Large intestine (tissue), 3 donors: ENCODE measurements around the gene OR6N1. TPM values are rescaled to one million over a fixed set of nuclear protein-coding genes. Genes with fewer than 3 reads are reported as not detected.

Source experiments
- DNase-seq, 2 donors: peaks; one replicate each; pipeline versions ENCODE4 v3.0.0 to v3.0.0-alpha.2; 2013
- H3K27ac ChIP-seq: one replicate; pipeline ENCODE4 v1.5.1; 2013; ENCODE audit warnings: low read length
- H3K27me3 ChIP-seq: 2 replicates; pipeline ENCODE4 v1.6.1; 2013; ENCODE audit warnings: low read length; ENCODE audit not compliant: control insufficient read depth, insufficient read depth
- H3K36me3 ChIP-seq: 2 replicates; pipeline ENCODE4 v1.6.1; 2013; ENCODE audit warnings: low read length; ENCODE audit not compliant: control insufficient read depth, insufficient read depth
- H3K4me1 ChIP-seq: one replicate; pipeline ENCODE4 v1.6.1; 2013; ENCODE audit warnings: low read length; ENCODE audit not compliant: control insufficient read depth, insufficient read depth
- H3K4me3 ChIP-seq: one replicate; pipeline ENCODE4 v1.5.1; 2013; ENCODE audit warnings: low read length
- H3K9me3 ChIP-seq: one replicate; pipeline ENCODE4 v1.6.1; 2013; ENCODE audit warnings: mild to moderate bottlenecking, low read depth, low read length, moderate library complexity; ENCODE audit not compliant: control insufficient read depth
- WGBS: methylation state at CpG from one replicate; pipeline ENCODE4 v1.1.5; 2013; ENCODE audit warnings: low lambda C conversion rate; ENCODE audit not compliant: insufficient coverage; 5-methylcytosine and 5-hydroxymethylcytosine counted together
- polyA plus RNA-seq: library from polyadenylated mRNA; unstranded; fragments of 120-200 nt; gene quantifications from one replicate; pipeline ENCODE4 v1.2.1, GENCODE V29; 2013

The OR6N1 gene
- polyA plus RNA-seq, 1 donor = not detected

DNA sequence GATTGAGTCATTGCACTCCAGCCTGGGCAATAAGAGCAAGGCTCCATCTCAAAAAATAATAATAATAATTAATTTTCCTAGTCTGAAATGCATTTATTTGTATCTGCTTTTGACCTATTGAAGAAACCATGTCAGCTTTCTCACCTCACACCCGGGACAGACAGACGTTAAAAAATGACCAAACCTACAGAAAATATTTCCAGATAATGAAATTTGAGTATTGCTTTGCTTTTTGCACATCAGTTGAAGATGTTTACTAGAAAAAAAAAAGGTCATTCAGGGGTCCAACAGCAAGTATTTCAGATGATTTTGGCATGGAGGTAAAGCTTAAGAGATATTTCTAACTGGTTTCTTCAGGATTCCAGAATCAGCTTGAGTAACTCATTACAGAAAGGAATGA lies 17.6 kb downstream of the OR6N1 start, which contains the start of gene OR6K6:
TSS of gene OR6K6 (plus strand) at position 301 of the 400 bp plus-strand sequence. CDS start 168 bp downstream, outside the sequence.
- no peak within 1 kb of the TSS for H3K4me3 ChIP-seq
- DNase-seq = no peak
- no peaks in the 10 kb centered on the region for H3K9me3 ChIP-seq
- no CpG with 5 or more reads among the region's 2 CpGs for WGBS
- no peaks in the 10 kb centered on the region for H3K4me1 ChIP-seq
- no peak within 1 kb of the TSS for H3K27ac ChIP-seq
- H3K27me3 ChIP-seq = no peaks in the 10 kb centered on the region
- H3K36me3 ChIP-seq = no peaks in the 10 kb centered on the region

DNA sequence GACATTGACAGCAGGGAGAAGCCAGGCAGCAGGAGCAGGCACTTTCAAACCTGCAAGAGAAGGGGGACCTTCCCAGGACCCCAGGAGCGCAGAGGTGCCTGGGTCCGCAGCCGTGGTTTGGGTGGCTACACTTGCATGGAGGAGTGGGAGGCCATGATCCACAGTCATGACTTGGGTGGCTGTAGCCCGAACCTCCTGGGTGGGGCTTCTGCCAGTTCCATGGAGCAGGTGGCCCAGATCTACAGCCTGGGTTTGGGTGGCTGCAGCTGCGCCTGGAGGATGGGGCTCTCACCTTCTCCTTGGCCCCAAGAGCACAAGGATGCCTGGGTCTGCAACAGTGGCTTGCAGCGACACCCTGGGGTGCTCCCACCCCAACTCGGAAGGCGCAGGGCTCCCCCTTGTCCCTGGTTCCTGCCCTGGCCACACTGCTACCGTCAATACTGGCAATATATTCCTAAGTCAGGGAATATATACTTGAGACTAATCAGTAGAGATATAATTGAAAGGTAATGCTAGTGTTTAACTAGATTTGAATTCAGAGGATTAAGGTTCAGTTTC lies 19.8 kb downstream of the OR6N1 start:
- Histone ChIP-seq H3K4me3 (no peak overlapping the region), H3K9me3 (no peaks in the 10 kb centered on the region)
- WGBS = no CpG with 5 or more reads among the region's 9 CpGs

DNA sequence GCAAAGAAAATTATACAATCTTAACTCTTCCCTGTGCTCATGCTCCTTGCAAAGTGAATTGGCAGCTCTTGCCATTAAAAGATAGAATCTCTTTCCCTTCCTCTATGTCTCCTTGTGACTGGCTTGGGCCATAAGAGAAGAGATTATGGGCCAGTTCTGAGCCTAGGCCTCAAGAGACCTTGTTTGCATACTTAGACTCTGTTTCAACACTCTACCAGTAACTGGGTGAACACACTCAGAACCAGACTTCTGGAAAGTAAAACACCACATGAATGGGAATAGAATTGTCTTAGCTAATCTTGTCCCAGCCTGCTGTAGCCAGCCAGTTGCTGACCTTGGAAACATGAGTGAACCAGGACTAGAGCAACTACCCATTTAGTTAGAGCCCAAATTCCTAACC lies 36.1 kb downstream of the OR6N1 start:
- Histone ChIP-seq H3K4me3 (no peak overlapping the region), H3K36me3 (no peaks in the 10 kb centered on the region), H3K9me3 (no peaks in the 10 kb centered on the region), H3K27me3 (no peaks in the 10 kb centered on the region), H3K4me1 (no peaks in the 10 kb centered on the region), H3K27ac (no peak overlapping the region)
- DNase-seq = no peak

More for the DNA sequence above, 19.8 kb downstream of the OR6N1 start:
- H3K4me1 ChIP-seq = no peaks in the 10 kb centered on the region
- no peaks in the 10 kb centered on the region for H3K36me3 ChIP-seq
- no peak overlapping the region for H3K27ac ChIP-seq
- no peak for DNase-seq
- no peaks in the 10 kb centered on the region for H3K27me3 ChIP-seq

DNA sequence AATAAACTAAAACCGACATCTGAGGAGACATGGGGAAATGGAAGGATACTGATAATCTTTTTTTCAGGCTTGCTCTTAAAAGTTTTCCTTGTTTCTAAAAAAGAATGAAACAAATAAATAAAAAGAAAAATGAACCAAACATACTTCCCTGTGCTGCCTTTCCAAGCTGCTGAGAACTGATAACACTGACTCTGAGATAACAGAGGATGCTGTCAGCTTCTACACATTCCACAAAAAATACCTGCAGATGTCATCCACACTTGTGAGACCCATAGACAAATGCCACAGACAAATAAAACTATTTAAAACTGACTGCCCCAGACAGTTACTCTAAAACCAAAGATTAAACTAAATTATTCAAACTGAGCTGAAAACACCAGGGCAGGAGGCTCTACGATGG lies 39.5 kb downstream of the OR6N1 start:
- Histone ChIP-seq H3K27me3 (no peaks in the 10 kb centered on the region), H3K27ac (no peak overlapping the region), H3K36me3 (no peaks in the 10 kb centered on the region), H3K9me3 (no peaks in the 10 kb centered on the region), H3K4me3 (no peak overlapping the region), H3K4me1 (no peaks in the 10 kb centered on the region)
- WGBS = 60% methylated on average over 1 of the region's 2 CpGs
- no peak for DNase-seq

DNA sequence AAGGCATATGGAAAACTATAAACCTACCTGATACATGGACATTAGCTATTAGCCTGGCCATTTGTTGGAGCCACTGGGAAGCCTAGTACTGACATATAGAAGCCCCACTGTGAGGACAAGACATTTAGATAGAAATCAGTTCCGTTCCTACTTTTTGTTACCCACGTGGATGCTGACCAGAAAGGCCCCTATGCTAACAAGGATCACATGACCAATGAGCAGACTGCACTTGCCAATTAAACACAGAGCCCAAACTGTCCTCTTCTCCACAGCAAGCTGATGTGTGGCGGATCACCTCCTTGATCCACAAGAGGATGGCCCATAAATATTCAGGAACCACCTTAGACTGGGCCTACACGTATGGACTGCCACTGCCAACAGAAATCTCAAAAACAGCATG lies 40.3 kb downstream of the OR6N1 start:
- no peak for DNase-seq
- Histone ChIP-seq H3K36me3 (no peaks in the 10 kb centered on the region), H3K4me3 (no peak overlapping the region), H3K9me3 (no peaks in the 10 kb centered on the region), H3K4me1 (no peaks in the 10 kb centered on the region), H3K27ac (no peak overlapping the region), H3K27me3 (no peaks in the 10 kb centered on the region)
- WGBS = no CpG with 5 or more reads among the region's 4 CpGs

DNA sequence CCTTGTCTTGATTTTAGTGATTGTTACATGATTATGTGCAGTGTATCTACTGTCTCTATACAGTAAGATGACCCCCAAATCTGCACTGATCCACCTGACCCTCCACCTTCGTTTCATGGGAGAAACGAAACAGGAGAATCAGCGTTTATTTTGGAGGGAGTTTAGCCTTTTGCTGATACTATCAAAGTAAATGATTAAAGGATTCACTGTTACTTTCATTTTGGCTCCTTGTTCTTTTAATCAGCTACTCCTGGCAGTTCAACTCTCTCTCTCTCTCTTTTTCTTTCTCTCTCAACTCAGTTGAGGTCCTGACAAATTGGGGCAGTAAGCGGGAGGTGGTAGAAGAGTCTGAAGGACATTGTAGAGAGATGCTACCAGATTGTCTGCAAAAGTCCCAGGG lies 41.5 kb downstream of the OR6N1 start:
- 27% methylated on average over 3 of the region's 4 CpGs for WGBS
- Histone ChIP-seq H3K4me1 (no peaks in the 10 kb centered on the region), H3K27me3 (no peaks in the 10 kb centered on the region), H3K27ac (no peak overlapping the region), H3K4me3 (no peak overlapping the region), H3K36me3 (no peaks in the 10 kb centered on the region), H3K9me3 (no peaks in the 10 kb centered on the region)
- no peak for DNase-seq

DNA sequence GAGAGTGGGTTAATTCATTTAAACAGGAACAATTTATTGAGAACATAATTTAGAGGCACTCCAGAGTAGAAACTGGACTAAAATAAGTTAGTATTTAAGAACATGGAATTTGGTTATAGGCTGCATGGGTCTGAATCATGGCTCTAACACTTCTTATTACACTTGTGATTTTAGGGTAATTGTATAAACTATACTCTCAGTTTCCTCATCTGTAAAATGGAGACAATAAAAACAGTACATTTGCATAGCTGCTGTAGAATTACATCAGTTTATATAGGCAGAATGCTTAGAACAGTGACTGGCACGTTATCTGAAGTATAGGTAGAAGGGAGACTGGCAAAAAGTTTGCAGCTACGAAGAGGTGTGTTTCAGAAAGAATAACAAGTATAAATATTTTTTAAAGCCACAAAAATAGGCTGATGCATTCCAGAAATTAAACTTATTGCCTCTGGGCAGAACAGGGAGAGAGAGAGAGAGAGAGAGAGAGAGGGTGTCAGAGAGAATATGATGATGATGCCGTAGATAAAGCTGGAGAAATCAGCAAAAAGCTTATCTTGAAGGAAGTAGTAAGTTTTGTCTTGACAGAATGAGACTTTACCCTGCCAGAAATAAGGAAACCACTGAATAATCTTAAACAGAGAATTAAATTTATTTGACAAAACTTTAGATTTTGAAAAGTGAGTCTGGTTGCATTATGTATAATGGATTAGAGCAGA lies 43.3 kb downstream of the OR6N1 start:
- no peak for DNase-seq
- no CpG with 5 or more reads among the region's 3 CpGs for WGBS
- Histone ChIP-seq H3K36me3 (no peaks in the 10 kb centered on the region), H3K4me1 (no peaks in the 10 kb centered on the region), H3K4me3 (no peak overlapping the region), H3K27me3 (no peaks in the 10 kb centered on the region), H3K9me3 (no peaks in the 10 kb centered on the region), H3K27ac (no peak overlapping the region)

DNA sequence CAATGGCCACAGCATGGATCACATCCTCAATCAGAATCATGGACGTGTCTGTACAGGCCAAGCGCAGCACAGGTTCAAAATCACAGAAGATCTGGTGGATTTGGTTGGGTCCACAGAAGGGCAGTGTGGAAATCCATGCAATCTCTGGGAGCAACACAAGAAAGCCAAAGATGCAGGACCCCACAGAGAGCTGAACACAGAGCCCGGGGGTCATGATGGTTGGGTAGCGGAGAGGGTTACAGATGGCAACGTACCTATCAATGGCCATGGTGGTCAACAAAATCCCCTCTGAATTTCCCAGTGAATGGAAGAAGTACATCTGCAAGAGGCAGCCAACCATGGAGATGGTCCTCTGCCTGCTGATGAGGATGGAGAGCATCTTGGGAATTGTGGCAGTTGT lies 47.6 kb downstream of the OR6N1 start:
- no peak overlapping the region for H3K4me3 ChIP-seq
- WGBS = no CpG with 5 or more reads among the region's 5 CpGs
- H3K4me1 ChIP-seq = no peaks in the 10 kb centered on the region
- no peak for DNase-seq
- no peaks in the 10 kb centered on the region for H3K27me3 ChIP-seq
- H3K27ac ChIP-seq = no peak overlapping the region
- no peaks in the 10 kb centered on the region for H3K36me3 ChIP-seq
- H3K9me3 ChIP-seq = no peaks in the 10 kb centered on the region

DNA sequence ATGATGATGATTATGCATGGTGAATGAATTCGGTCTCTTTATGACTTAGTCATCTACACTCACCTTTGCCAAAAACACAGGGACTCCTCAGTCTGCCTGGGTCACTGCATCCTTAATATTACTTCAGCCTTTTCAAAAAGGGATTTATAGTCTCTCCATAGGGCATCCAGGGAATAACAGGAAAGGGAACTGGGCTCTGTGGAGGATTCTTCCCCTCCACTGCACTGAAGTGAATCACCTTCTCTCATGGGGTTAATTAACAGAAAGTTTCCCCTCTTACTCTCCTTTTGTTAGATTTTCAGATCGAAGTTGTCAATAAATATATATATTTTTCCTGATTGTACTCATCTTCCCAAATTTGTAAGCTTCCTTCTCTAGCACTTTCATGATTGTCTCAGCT lies 51.4 kb downstream of the OR6N1 start, which contains the start of gene OR6K3:
TSS of gene OR6K3 (minus strand) at position 101 of the 400 bp plus-strand sequence. CDS start 2,605 bp downstream, outside the sequence.
- 100% methylated on average over 2 of the region's 2 CpGs for WGBS

DNA sequence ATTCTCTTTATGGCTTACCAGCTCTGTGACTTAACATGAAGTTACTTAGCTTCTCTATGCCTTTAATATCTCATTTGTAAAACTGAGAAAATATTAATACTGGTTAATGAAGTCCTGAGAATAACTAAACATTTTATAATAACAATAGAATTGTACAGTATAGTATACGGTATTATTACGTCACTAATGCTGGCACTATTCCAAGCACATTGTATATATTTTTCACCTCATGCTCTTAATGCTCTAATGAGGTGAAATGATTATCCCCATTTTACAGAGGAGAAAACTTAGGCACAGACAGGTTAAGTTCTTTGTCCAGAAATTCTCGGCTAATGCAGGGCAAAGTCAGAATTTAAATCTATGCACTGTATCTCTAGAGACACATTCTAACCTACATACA lies 52.3 kb downstream of the OR6N1 start:
- no peak for DNase-seq
- H3K36me3 ChIP-seq = no peaks in the 10 kb centered on the region
- H3K27me3 ChIP-seq = no peaks in the 10 kb centered on the region
- H3K4me1 ChIP-seq = no peaks in the 10 kb centered on the region
- H3K27ac ChIP-seq = no peak overlapping the region
- WGBS = no CpG with 5 or more reads among the region's 3 CpGs
- H3K4me3 ChIP-seq = no peak overlapping the region
- H3K9me3 ChIP-seq = no peaks in the 10 kb centered on the region

More for the DNA sequence above, 51.4 kb downstream of the OR6N1 start, which contains the start of gene OR6K3:
- no peak within 1 kb of the TSS for H3K4me3 ChIP-seq
- H3K27ac ChIP-seq = no peak within 1 kb of the TSS
- no peaks in the 10 kb centered on the region for H3K4me1 ChIP-seq
- no peak for DNase-seq
- H3K27me3 ChIP-seq = no peaks in the 10 kb centered on the region
- no peaks in the 10 kb centered on the region for H3K9me3 ChIP-seq
- H3K36me3 ChIP-seq = no peaks in the 10 kb centered on the region

DNA sequence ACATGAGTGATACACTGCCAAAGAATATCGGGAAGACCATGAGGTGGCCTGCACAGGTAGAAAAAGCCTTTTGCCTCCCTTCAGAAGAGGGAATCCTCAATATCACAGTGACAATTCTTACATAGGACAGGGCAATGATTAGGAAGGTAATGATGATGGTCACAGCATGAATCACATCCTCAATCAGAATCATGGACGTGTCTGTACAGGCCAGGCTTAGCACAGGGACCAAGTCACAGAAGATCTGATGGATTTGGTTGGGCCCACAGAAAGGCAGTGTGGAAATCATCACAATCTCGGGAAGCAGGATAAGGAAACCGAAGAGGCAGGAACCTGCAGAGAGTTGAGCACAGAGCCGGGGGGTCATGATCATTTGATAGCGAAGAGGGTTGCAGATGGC lies 54.7 kb downstream of the OR6N1 start:
- Histone ChIP-seq H3K27ac (no peak overlapping the region), H3K27me3 (no peaks in the 10 kb centered on the region), H3K4me1 (no peaks in the 10 kb centered on the region), H3K4me3 (no peak overlapping the region), H3K36me3 (no peaks in the 10 kb centered on the region), H3K9me3 (no peaks in the 10 kb centered on the region)
- WGBS = no CpG with 5 or more reads among the region's 6 CpGs
- DNase-seq = no peak
